Stimulated activated CD4-positive, alpha-beta T cell treated with anti-CD3 and anti-CD28 coated beads, Interleukin-15, amount 100 ng/mL, for 48 hours (primary cell): ENCODE results near the gene RPP25L.
"Not testable (repeated sequence)": the region's sequence is repeated elsewhere in the genome, so short reads cannot be mapped to it uniquely, and the experiment has no call there.

Experiments
- DNase-seq, 2 donors: peaks; one replicate each; pipeline ENCODE4 v3.0.0-alpha.2; 2020; ENCODE audit warnings: low read depth in 2 of 2

The RPP25L gene, protein sequence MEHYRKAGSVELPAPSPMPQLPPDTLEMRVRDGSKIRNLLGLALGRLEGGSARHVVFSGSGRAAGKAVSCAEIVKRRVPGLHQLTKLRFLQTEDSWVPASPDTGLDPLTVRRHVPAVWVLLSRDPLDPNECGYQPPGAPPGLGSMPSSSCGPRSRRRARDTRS

GRCh38 chr9:34611811-34612787 is at the start of gene RPP25L:
RPP25L (minus strand) TSS chr9:34612097; CDS start chr9:34611296, 801 bp downstream.
- DNase-seq: peak; percentile 59 to 80

DNA sequence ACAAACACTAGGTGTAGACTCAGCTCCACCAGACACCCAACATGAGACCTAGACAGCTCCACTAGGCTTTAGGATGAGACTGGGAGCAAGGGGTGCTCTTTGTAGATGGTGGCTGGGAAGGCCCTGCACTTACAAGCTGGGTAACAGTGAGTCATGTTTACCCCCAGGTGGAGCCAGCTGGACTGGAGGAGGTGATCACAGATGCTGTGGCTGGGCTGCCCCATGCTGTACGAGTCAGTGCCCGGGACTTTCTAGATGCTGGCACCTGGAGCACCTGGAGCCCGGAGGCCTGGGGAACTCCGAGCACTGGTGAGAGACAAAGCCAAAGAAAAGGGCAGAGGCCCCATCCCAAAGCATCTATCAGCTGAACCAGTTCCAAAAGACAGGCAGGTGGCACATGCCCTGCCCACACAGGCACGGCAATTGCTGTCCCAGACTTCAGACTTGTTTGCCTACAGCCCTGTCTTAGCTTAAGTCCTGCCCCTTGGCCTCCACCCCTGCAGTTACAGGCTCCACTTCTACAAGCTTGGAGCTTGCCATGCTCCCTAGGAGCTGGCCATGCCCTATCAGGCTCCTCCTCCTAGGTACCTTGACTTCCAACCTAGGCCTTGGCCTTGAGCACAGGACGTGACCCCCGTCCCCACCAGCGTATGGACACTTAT is 47.8 kb upstream of the RPP25L start:
- no peak for DNase-seq

DNA sequence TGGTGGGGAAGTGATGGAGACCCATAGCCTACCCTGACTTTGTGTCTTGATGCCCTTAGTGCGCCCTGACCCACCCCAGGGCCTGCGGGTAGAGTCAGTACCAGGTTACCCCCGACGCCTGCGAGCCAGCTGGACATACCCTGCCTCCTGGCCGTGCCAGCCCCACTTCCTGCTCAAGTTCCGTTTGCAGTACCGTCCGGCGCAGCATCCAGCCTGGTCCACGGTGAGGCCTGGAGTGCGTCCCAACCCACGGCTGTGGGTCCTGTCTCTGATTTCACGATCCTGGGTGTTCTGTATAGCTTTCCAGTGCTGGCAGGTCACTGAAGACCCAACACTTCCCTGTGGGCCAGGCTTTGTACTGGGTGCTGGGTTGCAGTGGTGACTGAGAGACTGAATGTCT is 46.6 kb upstream of the RPP25L start:
- no peak for DNase-seq

DNA sequence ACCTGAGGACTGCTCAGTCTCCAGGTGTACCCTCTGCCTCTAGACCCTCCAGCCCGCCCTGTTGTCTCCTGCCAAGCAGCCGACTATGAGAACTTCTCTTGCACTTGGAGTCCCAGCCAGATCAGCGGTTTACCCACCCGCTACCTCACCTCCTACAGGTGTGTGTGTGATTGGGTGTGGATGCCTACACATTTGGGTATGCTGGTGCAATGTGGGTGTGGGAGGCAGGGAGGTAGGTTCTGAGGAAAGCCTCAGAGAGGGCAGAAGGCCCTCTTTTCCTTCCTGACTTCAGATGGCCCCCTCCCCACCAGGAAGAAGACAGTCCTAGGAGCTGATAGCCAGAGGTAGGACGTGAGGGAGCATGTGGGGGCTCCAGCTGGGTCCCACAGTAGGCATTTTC is 45.1 kb upstream of the RPP25L start:
- no peak for DNase-seq

DNA sequence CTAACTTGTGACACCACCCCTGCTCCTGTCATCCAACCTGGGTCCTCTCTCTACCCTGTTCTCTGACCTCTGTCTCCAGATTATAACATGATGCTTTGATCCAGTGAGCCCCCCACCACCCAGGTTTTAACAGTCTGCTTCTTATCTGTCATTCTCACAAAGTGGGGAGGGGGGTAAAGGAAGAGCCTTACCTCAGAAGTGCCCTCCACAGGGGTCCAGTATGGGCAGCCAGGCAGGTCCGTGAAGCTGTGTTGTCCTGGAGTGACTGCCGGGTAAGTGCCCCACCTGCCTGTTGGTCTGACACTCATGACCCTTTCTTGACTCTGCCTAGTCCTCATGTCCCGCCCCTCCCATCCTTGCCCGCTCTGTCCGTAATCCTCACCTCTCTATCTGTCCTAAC is 43.5 kb upstream of the RPP25L start:
- DNase-seq: no peak

DNA sequence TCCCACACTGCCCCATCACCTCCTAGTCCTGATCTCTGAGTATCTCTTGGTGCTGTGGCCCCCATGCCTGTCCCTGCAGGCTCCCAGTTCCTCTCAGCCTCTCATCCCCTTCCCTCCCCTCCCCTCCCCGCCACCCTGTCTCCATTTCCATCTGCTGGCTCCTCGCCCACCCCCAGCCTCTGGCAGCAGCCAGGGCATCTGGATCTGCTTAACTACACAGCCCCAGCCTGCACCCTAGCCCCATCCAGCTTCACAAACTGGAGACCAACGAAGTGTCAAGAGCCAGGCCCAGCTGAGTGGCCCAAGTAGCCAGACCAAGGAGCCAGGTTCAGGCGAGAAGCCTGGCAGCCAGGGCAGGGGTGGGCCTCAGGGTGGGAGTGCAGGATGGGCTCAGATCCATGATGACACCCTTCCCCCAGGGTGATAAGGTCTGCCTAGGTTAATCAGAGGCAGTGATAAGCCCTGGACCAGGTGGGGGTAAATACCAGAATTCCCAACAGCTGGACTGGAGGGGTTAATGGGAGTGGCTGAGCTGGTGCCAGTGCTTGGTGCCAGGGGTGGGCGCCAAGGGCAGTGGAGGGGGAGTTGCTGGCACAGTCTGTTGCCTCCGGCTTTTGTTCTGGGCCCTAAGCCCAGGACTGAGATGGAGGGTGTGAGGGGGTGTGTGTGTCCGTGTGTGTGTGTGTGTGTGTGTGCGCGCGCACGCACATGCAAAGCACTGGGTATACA is 42.6 kb upstream of the RPP25L start:
- DNase-seq: no peak

DNA sequence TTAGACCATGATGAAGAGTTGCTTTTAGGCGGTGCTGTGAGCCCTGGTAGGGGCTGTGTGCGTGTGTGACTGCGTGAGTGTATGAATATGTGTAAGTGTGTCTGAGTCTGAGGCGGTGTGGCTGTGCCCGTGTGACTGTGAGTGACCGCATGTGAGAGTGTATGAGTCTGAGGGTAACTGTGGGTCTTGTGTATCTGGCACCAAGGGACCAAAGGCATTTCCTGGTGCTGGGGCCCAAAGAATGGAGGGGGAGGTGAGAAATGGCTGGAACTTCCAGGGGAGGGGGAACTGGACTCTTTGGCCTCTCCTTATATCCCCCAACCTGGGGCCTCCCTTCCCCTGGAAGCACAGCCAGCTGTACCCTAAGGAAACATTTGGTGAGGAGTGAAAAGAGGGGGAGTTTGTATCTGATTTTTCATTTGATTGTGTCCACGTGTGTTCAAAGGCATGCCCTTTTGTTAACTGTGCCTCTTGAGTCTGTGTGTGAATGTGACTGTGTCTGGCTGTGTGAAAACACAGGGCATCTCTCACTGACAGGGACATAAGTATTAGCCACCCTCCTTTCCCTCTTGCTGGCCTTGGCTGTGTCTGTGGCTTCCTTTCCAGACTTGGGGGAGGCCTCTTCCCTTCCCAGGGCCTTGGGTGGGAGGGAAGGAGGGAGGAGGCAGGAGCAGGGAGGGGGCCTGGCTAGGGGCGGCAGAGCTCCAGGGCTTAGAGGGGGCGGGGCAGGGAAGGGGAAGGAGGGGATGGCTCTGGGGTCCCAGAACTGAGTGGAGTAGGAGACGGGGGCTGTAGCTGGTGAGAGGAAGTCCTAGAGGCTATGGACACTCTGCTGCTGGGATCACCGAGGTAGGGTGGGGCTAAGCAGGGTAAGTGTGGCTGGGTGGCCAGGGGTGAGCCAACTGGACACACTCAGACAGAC is 41.5 kb upstream of the RPP25L start:
- no peak for DNase-seq

DNA sequence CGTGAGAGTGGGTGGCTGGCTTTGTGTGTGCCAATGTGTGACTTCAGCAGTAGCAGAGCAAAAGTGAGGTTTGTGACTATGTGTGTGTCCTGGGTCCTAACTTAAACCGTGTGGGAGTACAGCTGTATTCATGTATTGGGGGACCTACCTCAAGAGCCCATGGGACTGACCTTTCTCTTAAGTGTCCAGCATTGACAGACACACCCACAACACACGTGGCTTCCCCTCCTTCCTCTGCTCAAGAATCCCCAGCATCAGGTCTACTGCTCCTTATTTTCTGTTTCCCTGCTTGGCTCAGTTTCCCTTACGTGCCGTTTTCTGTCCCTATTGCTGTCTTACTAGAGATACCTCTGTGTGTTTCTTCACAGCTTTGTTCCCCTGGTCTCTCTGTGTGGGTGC is 40.7 kb upstream of the RPP25L start:
- no peak for DNase-seq

- peak; percentile 55 to 64 for DNase-seq
Measured at GRCh38 chr9:34651876-34652601, 40.1 kb upstream of the RPP25L start, which contains the start of gene IL11RA. IL11RA (plus strand) TSS chr9:34652185; CDS start chr9:34655218, 3,033 bp downstream.

DNA sequence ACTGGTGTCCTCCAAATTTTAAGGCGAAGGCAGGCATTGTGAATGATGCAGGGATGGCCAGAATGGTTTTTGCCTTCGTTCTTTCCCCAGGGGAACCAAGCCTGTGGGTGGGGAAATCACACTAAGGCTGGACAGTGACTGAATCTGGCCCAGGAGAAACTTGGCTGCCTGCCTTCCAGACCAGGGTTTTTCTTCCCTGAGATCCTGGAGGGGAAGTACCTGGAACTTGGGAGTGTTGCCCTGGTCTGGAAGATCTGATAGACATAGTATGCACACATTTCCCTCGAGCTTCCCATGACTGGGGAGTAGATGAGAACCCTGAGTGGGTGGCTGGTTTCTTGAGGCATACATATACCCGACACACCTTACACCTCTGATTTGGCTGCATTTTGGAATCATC is 39.4 kb upstream of the RPP25L start:
- no peak for DNase-seq

- no peak for DNase-seq
Measured at GRCh38 chr9:34650816-34651215, 38.9 kb upstream of the RPP25L start.

DNA sequence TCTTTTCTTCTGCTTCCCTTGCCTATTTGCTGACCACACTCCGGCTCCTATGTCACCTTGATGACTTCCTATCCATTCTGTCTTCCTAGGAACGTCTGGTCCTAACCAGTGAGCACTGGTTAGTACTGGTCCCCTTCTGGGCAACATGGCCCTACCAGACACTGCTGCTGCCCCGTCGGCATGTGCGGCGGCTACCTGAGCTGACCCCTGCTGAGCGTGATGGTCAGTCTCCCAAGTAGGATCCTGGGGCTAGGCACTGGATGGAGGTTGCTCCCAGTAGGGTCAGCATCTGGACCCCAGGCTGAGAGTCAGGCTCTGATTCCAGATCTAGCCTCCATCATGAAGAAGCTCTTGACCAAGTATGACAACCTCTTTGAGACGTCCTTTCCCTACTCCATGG is 36.8 kb upstream of the RPP25L start:
- DNase-seq: no peak

GRCh38 chr9:34647651-34648050 is 35.8 kb upstream of the RPP25L start:
- DNase-seq: no peak

DNA sequence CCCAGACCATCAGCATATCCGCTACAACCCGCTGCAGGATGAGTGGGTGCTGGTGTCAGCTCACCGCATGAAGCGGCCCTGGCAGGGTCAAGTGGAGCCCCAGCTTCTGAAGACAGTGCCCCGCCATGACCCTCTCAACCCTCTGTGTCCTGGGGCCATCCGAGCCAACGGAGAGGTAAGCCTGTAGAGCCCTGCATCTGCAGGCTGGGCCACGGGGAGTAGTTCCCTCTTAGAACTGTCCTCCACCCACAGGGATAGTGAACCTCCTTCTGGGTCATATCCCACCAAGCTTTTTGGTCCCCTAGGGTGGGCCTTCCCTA is 35.1 kb upstream of the RPP25L start:
- DNase-seq: no peak

DNA sequence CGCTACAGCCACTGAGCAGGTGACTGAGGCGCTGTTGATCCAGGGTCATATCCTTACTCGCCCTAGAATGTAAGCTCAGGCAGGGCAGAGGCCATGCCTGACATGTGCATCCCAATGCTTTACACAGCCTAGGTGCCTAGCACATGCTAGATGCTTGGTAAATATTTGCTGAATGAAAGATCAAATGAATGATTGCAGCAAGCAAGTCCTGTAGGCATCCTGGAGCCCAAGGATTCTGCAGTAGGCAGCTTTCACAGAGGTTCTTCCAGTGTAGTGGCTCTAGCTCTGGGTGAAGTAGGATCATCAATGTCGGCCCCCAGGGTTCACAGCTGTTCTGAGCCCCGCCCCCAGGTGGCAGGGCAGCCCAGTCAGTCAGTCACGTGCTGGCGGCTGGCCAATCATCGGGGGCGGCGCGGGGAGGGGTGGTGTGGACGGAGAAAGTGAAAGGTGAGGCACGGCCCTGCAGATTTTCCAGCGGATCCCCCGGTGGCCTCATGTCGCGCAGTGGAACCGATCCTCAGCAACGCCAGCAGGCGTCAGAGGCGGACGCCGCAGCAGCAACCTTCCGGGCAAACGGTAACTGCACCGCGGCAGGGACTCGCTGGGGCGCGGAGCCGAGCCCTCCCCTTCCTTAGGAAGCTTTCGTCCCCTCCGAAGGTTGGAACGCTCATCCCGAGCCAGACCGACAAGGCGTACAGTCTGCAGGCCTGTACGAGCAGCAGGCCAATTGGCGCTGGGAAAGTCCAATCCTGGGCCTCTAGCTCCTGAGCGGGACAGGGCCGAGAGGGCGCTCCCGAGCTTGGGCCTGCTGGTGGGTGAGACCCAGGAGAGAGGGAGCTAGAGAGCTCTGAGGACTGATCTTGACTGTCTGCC is 34.5 kb upstream of the RPP25L start, which contains the start of gene GALT:
Gene GALT (plus strand): TSS at position 465 of the 873 bp plus-strand sequence. CDS start 30 bp downstream, at position 495.
- DNase-seq: peak; percentile 93 to 97

- DNase-seq: no peak
Measured at GRCh38 chr9:34644766-34645314, 32.9 kb upstream of the RPP25L start.

DNA sequence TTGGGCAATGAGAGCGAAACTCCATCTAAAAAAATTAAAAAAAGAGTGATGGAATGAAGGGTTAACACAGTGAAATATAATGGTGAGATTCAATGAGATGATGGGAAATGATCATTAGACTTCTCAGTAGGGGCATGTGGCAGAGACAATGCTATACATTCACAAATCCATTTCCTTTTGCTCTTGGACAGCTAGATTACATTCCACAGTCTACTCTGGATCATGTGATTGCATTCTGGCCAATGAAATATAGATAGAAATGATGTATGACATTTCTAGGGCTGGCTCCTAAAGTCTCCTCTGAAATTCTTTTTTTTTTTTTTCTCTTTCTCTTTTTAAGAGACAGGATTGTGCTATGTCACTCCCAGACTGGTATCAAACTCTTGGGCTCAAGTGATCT is 30.8 kb upstream of the RPP25L start:
- DNase-seq: no peak

DNA sequence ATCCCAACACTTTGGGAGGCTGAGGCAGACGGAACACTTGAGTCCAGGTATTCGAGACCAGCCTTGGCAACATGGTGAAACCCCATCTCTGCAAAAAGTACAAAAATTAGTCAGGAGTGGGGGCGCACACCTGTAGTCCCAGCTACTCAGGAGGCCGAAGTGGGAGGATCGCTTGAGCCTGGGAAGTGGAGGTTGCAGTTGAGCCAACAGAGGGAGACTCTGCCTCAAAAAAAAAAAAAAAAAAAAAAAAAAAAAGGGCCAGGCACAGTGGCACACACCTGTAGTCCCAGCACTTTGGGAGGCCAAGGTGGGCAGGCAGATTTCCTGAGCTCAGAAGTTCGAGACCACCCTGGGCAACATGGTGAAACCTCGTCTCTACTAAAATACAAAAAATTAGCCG is 27.4 kb upstream of the RPP25L start:
- not testable (repeated sequence) for DNase-seq

- no peak for DNase-seq
Measured at GRCh38 chr9:34638138-34638445, 26.2 kb upstream of the RPP25L start.
